Panc1 (cell line): ENCODE measurements around the gene ANKRD40.

Source experiments
- CTCF ChIP-seq: fragments of 450-650 bp; IDR thresholded peaks from 2 replicates; pipeline ENCODE4 v1.5.1; 2017; ENCODE audit warnings: mild to moderate bottlenecking
- POLR2AphosphoS5 ChIP-seq: IDR thresholded peaks from 2 replicates; pipeline ENCODE4 v1.6.1; 2012; ENCODE audit warnings: mild to moderate bottlenecking, low read depth, low read length, moderate library complexity
- SIN3A ChIP-seq: IDR thresholded peaks from 2 replicates; pipeline ENCODE4 v1.6.1; 2012; ENCODE audit warnings: low read depth, mild to moderate bottlenecking, low read length, moderate library complexity, borderline replicate concordance; ENCODE audit not compliant: insufficient read depth
- TCF7L2 ChIP-seq: IDR thresholded peaks from 2 replicates; pipeline ENCODE4 v1.6.1; 2011; ENCODE audit warnings: mild to moderate bottlenecking, low read depth, low read length, inconsistent platforms

- TF ChIP-seq CTCF (no peak), POLR2AphosphoS5 (peak; percentile 10; the same call in 1 of the 2 replicates), TCF7L2 (no peak), SIN3A (no peak)
Observed at GRCh38 chr17:50693036-50693682, 14.6 kb downstream of the ANKRD40 start.
